NCI-H1105 (cell line): Measurements from ENCODE around the gene CRAMP1.

Experiments
- DNase-seq: peaks from one replicate; lab custom pipeline; 2025; lab: John Stamatoyannopoulos, UW

The CRAMP1 gene

DNA sequence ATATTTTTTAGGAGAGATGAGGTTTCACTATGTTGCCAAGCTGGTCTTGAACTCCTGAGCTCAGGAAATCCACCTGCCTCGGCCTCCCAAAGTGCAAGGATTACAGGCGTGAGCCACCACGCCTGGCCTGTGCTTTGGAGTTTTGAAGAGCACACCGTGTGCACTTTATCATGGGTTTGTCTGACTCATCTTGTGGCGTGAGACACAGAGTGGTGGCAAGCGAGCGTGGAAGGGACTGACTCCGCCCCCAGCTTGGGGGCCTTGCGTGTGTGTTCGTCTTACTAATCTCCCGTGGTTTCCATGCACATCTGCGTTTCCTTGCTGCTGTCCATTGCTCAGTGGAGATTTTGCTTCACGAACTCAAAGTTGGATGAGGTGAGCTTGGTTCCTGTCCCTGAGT, 22.9 kb downstream of the CRAMP1 start:
- no peak for DNase-seq

DNA sequence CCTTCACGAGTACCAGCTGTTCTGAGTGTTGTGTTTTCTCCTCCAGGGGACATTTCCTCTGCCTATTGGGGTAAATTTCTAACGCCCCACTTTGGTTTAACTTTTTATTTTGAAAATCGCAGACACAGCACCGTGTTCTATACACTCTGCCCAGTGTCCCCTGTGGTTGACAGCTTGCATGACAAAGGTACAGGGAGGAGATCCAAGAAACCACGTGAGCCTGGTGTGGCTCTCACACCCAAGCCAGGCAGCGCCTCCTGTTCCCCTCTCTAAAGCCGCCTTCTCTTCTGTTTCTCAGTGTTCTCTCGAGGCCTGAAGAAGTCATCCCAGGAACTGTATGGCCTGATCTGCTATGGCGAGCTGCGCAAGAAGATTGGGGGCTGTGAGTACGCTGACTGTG, 25.4 kb downstream of the CRAMP1 start:
- DNase-seq, result no peak

DNA sequence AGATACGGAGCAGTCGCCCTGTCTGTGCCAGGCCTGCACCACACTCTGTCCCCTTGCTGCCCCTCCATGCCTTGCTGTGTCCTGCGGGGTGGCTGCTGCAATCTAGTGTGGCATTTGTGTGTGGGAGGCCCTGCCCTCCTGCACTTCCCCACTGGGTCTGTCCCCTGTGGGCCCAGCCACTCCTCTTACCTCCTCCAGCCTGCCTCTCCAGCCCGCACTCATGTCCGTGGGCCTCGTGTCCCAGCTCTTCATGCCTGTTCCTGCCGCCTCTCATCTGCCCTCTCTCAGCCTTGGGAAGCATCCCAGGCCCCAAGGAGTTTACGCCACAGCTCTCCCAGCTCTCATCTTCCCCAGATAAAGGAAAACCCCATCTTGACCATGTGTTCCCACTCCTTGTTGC, 26.6 kb downstream of the CRAMP1 start:
- no peak for DNase-seq

DNA sequence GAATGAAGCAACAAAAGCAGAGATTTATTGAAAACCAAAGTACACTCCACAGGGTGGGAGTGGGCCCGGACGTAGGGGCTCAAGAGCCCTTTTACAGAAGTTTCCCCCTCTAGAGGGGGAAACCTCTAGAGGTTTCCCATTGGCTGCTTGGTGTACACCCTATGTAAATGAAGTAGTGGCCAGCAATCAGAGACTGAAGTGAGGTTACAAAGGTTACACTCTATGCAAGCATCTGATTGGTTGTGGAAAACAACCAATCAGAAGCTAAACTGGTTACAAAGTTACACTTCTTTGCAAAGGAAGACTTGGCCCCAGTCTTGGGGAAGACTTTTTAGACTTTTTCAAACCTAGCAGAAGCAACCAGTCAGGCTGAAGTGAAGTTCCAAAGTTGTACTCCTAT, 27.1 kb downstream of the CRAMP1 start:
- no peak for DNase-seq

DNA sequence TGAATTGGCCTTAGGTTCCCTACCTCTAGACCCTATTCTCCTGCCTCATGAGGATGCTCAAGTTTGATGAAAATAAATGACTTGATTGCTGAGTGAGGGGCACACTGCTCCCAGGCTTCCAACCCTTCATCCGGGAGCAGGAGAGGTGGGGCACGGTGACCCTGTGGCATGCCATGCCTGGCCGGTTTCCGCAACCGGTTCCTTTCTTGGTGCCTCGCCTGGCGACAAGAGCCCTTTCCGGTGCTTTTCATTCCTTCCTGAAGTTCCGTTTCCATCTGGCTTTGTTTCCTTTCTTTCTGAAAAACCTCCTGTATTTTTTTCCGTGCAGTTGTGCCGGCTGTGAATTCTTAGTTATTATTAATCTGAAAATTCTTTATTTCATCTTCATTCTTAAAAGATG, 27.7 kb downstream of the CRAMP1 start:
- DNase-seq, result no peak

DNA sequence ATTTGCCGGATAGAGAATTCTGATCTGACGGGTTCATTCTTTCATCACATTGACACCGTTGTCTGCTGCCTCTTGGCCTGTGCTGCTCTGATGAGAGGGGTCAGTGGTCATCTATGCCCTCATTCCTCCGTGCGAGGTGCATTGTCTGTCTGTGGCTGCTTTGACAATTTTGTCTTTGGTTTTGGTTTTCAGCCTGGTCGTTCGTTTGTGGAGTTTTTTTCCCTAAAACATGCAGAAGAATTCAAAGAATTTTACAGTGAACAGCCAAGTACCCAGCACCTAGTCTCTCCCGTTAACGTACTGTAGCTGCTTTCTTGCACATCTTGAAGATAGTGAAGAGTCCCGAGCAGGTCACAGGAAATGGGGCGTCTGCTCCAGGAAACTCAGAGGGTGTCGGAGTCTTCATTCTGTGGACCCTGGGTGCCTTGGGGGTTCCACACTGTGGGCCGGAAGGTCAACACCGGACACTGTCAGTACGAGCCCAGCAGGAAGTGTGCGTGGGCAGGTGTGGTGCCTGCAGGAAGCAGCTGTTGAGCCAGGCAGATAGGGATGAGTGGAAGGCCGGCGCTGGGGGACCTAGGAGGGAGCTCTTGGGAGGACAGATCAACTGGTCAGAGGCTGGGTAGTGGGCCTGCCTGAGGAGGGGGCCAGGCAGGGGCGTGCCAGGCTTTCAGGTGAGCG, 28.2 kb downstream of the CRAMP1 start:
- DNase-seq, result no peak

DNA sequence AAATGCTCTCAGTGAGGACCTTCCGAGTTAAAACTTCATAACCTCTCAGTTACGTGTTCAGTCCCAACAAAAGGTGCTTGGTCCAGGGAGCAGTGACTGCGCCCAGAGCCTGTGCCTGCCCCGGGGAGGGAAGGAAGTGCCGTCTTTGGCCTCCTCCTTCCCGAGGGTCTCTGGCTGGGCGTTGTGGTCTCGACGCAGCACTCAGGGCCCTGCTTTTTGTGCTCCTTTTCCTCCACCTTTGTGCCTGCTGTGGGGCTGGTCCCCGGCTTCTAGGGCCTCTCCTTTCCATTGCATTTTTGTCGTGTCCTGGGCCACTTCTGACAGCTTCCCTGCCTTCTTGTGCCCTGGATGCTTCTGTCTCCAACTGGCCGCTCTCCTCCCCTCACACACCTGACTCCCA, 29.1 kb downstream of the CRAMP1 start:
- no peak for DNase-seq

DNA sequence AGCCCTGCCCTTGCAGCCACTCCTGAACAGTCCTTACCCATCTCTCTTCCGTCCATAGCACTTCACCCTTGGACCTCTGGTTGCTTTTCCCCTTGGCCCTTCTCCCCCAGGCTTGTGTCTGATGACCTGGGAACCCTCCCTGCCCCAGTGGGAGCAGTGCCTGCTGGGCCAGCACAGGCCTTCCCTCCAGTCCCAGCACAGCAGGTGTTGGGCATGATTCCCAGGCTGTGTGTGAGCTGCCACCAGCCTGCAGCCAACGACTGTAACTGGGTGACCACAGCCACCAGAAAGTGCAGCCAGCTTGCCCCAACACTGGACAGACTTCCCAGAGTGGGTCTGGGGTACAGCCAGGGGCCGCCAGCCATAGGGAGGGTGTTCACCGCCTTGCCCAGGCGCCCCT, 30.0 kb downstream of the CRAMP1 start:
- DNase-seq, result no peak

DNA sequence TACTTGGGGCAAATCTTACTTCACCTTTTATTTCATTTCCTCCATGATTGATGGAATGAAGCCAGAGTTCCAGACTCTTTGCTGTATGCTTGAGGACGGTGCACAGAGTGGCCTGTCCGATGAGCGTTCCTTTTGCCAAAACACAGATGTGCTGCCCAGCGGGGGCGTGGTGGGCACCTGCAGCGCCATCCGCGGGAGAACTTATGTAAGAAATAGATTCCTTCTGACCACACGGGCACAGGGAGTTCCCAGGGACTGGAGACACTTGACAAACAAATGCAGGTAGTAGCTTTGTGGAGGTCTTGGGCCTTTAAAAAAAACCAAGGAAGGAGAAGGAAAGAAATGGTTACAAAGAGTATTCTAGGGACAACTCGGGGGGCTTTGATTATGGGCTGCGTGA, 30.6 kb downstream of the CRAMP1 start:
- DNase-seq, result no peak

DNA sequence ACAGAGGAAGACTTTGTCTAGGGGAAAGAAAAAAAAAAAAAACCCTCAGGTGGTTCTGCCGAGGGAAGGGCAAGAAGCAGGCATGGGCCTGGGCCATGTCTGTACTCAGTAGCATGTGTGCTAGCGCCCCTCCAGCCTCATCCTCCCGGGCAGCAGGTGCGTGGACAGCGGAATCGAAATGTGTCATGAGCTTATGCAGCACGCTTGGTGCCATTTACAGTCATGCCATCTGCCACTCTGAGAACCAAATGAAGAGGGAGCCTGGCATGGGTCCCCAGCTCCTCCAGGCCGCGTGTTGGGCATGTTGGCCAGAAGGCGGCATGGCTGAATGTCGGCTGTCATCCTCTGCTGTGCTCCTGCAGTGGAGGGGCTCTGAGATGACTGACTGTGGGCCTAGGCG, 31.4 kb downstream of the CRAMP1 start:
- no peak for DNase-seq

DNA sequence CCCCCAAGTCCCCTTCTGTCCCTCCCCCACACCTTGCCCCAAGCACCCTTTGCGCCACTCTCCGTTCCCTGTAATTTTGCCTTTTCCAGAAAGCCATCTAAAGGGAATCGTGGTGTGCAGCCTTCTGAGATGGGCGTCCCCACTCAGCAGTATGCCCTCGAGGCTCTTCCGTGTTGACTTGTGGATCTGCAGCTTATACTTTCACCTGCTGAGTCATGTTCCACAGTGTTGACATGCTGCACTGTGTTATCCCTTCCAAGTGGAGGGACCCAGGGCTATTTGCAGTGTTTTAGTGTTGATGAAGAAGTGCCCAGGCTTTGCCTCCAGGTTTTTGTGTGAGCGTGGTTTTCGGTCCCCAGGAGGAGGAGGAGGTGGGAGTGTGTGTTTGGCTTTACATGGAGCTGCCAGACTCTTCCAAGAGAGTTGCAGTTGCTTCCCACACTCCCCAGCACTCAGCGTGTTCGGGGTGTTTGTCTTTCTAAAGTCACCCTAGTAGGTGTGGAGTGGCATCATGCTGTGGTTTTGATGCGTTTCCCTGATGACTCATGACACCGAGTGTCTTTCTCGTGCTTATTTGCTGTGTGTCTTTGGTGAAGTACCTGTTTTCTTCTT, 33.9 kb downstream of the CRAMP1 start:
- DNase-seq, result no peak

DNA sequence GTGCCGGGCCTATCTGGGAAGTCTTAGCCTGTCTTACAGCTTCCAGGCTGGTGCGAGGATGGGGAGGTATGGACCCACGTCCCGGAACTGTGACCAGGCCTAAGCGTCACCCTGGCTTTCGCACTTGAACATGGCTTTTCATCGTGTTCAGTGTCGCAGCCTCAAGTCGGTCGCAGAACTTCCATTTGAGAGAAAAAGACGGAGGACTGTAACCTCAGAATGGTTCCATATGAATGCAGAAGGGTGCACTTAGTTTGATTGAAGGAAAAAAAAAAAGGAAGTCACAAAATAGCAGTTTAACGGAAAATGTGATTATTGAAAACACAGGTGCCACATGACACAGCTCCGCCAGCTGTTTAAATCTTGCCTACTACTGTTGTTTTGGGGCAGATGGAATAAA, 35.7 kb downstream of the CRAMP1 start:
- DNase-seq, result no peak

DNA sequence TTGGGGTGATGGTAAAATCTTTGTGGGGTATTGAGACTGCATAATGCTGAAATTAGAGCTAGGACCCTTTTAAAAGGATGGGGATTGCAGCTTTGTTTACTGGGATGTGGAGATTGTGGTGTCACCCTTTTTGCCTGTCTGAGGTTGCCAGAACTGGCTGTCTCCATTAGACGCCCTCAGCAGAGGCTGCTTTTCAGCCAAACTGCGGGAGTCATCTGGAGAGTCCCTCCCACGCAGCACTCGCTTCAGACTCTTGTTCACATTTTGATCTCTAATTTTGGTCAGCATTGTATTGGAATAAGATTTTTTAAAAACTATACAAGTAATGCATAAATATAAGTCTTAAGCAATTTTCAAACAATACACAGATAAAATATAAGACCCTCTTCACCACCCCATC, 38.0 kb downstream of the CRAMP1 start:
- no peak for DNase-seq

DNA sequence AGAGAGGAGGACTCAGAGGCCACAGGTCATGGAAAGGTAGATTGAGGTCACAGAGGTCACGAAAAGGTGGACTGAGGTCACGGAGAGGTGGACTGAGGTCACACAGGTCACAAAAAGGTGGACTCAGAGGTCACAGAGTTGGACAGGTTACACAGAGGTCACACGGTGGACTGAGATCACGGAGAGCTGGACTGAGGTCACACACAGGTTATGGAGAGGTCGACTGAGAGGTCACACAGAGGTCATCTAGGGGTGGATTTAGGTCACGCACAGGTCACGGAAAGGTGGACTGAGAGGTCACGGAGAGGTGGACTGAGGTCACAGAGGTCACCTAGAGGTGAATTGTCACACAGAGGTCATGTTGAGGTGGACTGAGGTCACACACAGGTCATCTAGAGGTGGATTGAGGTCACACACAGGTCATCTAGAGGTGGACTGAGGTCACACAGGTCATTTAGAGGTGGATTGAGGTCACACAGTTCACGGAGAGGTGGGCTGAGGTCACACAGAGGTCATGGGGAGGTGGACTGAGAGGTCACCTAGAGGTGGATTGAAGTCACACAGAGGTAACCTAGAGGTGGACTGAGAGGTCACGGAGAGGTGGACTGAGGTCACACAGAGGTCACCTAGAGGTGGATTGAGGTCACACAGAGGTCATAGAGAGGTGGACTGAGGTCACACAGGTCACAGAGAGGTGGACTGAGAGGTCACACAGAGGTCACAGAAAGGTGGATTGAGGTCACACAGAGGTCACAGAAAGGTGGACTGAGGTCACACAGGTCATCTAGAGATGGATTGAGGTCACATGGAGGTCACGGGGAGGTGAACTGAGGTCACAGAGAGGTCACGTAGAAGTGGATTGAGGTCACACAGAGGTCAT, 39.2 kb downstream of the CRAMP1 start:
- DNase-seq, result no peak

DNA sequence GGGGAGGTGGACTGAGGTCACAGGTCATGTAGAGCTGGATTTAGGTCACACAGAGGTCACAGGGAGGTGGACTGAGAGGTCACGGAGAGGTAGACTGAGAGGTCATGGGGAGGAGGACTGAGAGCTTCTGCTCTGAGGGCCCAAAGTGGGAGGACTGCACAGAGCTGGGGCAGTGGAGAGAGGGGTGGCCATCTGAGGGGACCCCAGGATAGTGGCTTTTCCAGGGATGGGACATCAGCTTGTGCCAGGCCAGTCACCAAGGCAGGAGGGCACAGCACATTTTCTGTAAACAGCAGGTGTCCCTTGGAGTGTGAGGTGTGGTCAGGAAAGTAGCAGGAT, 39.8 kb downstream of the CRAMP1 start:
- DNase-seq, result no peak

DNA sequence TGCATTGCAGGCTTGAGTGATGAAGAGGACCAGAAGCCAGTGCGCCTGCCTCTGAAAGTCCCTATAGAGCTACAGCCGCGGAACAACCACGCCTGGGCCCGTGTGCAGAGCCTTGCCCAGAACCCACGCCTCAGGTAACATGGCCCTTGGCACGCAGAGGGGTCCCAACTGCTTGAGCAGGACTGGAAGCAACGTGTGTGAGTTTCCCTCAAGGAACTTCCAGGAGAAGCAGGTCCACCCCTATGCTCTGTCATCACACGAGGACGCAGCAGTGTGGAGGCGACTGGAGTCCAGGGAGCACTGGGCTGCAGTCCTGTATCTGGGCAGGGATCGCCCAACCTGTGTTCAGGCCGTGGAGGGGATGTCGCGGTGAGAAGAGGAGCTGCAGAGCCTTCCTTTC, 40.9 kb downstream of the CRAMP1 start:
- no peak for DNase-seq

DNA sequence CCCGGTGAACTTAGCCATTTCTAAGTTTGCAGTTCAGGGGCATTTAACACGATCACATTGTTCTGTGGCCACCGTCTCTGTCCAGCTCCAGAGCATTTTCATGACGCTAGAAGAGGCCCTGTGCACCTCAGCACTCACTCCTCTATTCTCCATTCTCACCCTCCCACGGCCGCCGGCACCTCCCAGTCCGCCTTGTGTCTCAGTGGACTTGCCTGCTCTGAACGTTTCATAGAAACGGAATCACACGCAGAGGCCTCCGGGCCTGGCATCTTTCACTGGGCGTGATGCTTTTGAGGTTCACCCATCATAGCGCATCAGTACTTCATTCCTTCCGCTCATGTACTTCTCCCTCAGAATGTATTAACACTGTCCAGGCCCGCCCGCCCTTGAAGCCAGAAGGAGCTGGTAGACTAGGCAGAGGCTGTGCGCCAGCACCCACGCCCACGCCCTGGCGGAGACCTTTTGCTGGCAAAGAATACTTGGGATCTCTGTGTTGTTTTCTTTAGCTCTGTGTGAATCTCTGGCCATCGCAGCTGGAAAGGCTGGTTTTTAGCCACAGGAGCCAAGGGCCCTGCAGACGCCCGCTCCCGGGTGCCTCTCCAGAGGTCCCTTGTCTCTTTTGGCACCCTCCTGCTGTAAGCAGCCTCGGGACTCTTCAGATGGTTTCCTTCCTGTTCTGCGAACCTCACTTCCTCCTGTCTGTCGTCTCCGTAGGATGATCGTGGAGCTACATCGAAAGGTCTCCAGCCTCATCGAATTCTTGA, 42.5 kb downstream of the CRAMP1 start:
- no peak for DNase-seq

DNA sequence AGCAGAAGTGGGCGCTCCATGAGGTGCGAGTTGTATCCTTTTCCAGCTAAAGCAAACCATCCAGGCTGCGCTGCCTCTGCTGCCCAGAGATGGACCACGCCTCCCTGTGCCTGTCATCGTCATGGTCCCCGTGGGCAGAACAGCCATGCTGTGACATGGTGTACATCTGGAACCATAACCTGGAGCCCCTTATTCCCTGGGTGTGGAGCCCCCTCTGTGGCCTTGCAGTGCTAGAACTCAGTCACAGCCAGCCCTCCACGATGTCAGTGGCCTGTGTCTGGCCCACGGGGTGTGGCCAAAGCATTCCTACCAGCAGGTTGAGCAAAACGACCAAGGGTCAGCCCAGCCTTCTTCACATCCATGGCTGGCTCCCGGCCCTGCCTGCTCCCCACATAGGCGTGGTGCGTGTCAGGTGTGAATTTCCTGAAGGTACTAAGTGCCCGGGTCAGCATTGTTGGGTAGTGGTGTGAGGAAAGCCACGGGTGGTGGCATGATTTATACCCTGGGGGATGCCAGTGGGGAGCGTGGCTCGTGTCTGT, 43.2 kb downstream of the CRAMP1 start:
- no peak for DNase-seq

DNA sequence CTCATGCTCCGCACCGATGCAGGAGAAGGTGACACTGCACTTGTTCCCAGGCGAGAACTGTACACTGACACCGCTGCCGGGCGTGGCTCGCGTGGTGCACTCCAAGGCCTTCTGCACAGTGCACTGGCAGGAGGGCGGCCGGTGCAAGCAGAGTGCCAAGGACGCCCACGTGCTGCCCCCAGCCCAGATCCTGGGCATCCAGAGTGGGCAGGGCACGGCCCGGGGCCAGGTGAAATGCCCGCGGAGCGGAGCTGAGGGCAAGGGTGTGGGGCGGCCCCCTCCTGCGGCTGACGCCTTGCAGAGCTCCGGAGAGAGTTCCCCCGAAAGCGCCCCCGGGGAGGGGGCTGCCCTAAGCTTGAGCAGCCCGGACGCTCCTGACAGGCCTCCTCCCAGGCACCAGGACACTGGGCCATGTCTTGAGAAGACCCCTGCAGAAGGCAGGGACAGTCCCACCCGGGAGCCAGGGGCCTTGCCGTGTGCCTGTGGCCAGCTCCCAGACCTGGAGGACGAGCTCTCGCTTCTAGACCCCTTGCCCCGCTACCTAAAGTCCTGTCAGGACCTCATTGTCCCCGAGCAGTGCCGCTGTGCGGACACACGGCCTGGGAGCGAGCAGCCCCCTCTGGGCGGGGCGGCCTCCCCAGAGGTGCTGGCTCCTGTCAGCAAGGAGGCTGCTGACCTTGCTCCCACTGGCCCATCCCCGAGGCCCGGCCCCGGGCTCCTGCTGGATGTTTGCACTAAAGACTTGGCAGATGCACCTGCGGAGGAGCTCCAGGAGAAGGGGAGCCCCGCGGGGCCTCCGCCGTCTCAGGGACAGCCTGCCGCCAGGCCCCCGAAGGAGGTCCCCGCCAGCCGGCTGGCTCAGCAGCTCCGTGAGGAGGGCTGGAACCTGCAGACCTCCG, 44.0 kb downstream of the CRAMP1 start:
- DNase-seq, result no peak

DNA sequence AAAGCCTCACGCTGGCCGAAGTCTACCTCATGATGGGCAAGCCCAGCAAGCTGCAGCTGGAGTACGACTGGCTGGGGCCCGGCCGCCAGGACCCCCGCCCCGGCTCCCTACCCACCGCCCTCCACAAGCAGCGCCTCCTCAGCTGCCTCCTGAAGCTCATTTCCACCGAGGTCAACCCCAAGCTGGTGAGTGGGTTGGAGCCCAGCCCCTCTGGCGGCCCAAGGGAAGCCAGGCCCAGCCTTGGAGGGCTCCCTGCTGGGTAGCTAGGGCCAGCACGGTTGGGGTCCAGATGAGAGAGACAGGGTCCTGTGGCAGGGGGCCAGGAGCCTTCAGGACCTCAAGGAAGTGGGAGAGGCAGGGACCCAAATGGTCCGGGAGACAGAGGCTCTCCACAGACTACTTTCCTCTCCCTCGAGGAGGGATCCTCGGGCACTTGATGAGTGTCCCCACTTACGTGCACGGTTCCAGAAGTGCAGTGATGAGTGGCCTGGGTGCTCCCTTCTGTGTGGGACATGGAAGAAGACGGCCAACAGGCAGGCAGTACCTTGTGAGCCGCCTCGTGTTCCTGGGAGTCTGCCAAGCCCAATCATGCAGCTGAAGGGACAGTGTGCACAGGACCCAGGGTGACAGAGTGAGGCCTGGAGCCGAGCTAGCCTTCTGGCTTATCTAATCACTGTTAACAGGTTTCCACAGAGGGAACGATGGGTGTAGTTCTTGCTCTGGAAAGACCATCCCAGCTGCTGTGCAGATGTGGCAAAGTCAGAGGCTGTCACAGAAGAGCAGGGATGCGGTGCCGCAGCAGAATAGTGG, 44.9 kb downstream of the CRAMP1 start:
- DNase-seq, result no peak
